ENCODE measurements around the gene NCAN. TPM values are rescaled to one million over a fixed set of nuclear protein-coding genes. Genes with fewer than 3 reads are reported as not detected.

NCAN gene
- total and polyA plus RNA-seq, 9 of the 15 experiments (the other 6 are each of a cell fraction or from before 2014, with no cell fraction given) = 0.04 TPM; not detected in 8

DNA sequence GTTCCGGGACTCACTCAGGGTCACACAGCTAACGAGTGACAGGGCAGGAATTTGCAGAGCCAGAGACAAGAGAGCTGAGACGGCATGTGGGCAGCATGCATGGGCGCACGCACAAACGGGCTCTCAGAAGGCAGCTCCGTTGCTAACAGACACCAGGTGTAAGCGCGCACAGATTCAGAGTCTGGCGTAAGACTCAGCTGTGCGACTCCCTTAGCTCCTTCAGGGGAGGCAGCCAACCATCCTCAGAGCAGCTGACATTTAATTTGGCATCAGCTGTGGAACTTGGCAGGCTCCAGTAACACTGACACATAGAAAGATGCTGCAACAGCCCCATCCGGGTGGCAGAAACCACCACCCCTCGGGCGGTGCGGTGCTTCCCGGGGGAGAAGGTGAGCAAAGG lies 68.8 kb downstream of the NCAN start:
- Histone ChIP-seq H3K36me3 (ENCODE audit: control insufficient read depth, insufficient read depth, low read length) (peaks cover 71% of the 10 kb centered on the region), H3K4me2 (ENCODE audit: insufficient read depth, low read length) (no peak overlapping the region), H3K27me3 (ENCODE audit: control insufficient read depth in 2 of 2, insufficient read depth in 2 of 2, low read length in 2 of 2) (no peaks in the 10 kb centered on the region), H3K27ac (ENCODE audit: extremely low read depth, low read depth, low read length) (no peak overlapping the region), H3K9me3 (replicated peaks; ENCODE audit: control insufficient read depth, insufficient read depth, low read depth, low read length) (no peaks in the 10 kb centered on the region), H3K4me3 (no peak overlapping the region), H4K20me1 (replicated peaks; ENCODE audit: control insufficient read depth, insufficient read depth, low read length) (no peaks in the 10 kb centered on the region; the same call in 1 of the 2 replicates), H3K9me1 (ENCODE audit: control insufficient read depth, insufficient read depth, low read length) (no peaks in the 10 kb centered on the region), H2AFZ (ENCODE audit: low read depth, low read length) (no peak overlapping the region), H3K79me2 (ENCODE audit: control insufficient read depth, insufficient read depth, low read length) (no peaks in the 10 kb centered on the region), H3K9ac (ENCODE audit: insufficient read depth in 1 of 2, low read depth in 2 of 2, low read length in 2 of 2) (peak overlapping the region in 1 of 2 experiments; percentile 45; a peak in 1 of 4 replicates), H3K4me1 (replicated peaks in 1 of 2; ENCODE audit: control insufficient read depth in 2 of 2, insufficient read depth in 2 of 2, low read length in 2 of 2) (peaks cover 0 to 3% of the 10 kb centered on the region in 2 experiments; a peak in 2 of 5 replicates)
- in situ Hi-C loops (cut with MboI) = no loop called here
- CTCF ChIA-PET (ENCODE audit: low intra/inter-chr PET ratio) = no interaction called here
- POLR2A ChIA-PET = interaction anchor here (0.5 to 1.0 kb wide), 4 partner anchors 8 to 717 kb away, joined by 3 read pairs; no protein-coding TSS in a partner anchor
- TF ChIP-seq ZNF717 (CRISPR knock-in tag; IDR thresholded peaks at IDR 0.05) (no peak), RAD21 (CRISPR knock-in tag; conservative IDR thresholded peaks at IDR 0.05 in 1 of 2, IDR thresholded peaks at IDR 0.05 in 1 of 2) (no peak)
- TF ChIP-seq, protein P1, sequence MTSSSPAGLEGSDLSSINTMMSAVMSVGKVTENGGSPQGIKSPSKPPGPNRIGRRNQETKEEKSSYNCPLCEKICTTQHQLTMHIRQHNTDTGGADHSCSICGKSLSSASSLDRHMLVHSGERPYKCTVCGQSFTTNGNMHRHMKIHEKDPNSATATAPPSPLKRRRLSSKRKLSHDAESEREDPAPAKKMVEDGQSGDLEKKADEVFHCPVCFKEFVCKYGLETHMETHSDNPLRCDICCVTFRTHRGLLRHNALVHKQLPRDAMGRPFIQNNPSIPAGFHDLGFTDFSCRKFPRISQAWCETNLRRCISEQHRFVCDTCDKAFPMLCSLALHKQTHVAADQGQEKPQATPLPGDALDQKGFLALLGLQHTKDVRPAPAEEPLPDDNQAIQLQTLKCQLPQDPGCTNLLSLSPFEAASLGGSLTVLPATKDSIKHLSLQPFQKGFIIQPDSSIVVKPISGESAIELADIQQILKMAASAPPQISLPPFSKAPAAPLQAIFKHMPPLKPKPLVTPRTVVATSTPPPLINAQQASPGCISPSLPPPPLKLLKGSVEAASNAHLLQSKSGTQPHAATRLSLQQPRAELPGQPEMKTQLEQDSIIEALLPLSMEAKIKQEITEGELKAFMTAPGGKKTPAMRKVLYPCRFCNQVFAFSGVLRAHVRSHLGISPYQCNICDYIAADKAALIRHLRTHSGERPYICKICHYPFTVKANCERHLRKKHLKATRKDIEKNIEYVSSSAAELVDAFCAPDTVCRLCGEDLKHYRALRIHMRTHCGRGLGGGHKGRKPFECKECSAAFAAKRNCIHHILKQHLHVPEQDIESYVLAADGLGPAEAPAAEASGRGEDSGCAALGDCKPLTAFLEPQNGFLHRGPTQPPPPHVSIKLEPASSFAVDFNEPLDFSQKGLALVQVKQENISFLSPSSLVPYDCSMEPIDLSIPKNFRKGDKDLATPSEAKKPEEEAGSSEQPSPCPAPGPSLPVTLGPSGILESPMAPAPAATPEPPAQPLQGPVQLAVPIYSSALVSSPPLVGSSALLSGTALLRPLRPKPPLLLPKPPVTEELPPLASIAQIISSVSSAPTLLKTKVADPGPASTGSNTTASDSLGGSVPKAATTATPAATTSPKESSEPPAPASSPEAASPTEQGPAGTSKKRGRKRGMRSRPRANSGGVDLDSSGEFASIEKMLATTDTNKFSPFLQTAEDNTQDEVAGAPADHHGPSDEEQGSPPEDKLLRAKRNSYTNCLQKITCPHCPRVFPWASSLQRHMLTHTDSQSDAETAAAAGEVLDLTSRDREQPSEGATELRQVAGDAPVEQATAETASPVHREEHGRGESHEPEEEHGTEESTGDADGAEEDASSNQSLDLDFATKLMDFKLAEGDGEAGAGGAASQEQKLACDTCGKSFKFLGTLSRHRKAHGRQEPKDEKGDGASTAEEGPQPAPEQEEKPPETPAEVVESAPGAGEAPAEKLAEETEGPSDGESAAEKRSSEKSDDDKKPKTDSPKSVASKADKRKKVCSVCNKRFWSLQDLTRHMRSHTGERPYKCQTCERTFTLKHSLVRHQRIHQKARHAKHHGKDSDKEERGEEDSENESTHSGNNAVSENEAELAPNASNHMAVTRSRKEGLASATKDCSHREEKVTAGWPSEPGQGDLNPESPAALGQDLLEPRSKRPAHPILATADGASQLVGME (CRISPR knock-in tag; IDR thresholded peaks at IDR 0.05) = no peak
- WGBS (ENCODE audit: insufficient coverage, low coverage, missing lambda C conversion rate) = 93% methylated on average over 15 of the region's 16 CpGs
- no peak for DNase-seq (ENCODE audit: extremely low read depth in 1 of 4, low spot score in 3 of 4)
- intact Hi-C loops (cut with micrococcal nuclease) = no loop called here
- FAIRE-seq = no peak
- ATAC-seq = no peak
- no TSS peak for BruUV-seq (replicated peaks)

Data from K562 (cell line).